Stimulated activated CD4-positive, alpha-beta T cell treated with anti-CD3 and anti-CD28 coated beads, TNF-alpha, amount 100 ng/mL, for 48 hours (primary cell): ENCODE results near the gene COQ2.

ENCODE experiments used
- DNase-seq, 3 donors: peaks; one replicate each; pipeline ENCODE4 v3.0.0-alpha.2; 2020; ENCODE audit warnings: low read depth in 3 of 3

Gene COQ2

GRCh38 chr4:83217721-83218522, 66.7 kb downstream of the COQ2 start:
- peak in 2 of 3 donors; percentile 17 to 39 for DNase-seq

GRCh38 chr4:83216959-83217683, 67.5 kb downstream of the COQ2 start:
- no peak for DNase-seq

- DNase-seq: no peak
Measured at GRCh38 chr4:83214079-83214478, 70.5 kb downstream of the COQ2 start.
